Measurements from ENCODE around the gene CALML3.

Gene CALML3

DNA sequence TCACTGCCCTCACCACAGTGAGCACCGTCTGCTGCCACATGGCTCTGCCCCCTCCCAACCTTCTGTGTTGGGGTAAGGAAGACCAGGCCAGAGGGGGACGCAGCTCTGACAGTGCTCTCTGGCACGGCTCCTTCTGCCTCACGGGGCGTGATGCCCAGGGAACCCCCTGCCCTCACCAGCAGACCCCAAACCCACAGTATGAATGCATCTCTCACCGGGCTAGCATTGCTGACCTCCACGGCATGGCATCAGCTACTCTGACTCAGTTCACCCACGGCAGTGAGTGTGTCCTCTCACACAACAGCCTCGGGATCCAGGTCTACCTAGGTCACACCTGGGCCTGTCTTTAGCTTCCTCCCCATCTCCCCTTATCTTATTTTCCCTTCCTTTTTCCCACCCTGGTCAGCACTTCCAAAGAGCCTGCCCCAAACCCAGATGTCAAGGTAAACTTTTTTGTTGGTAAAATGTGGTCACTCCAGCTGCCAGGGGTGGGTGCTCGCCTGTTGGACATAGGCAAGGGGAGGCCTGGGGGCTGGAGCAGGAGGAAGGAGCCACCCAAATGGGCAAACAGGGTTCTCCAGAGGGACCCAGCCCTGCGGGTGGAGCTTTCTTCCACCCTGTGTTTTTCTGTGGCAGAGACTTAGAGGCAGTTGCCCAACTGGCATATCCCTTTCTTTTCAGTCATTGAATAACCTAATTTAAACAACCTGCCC is 4.4 kb downstream of the CALML3 start:
- no peak for DNase-seq

DNA sequence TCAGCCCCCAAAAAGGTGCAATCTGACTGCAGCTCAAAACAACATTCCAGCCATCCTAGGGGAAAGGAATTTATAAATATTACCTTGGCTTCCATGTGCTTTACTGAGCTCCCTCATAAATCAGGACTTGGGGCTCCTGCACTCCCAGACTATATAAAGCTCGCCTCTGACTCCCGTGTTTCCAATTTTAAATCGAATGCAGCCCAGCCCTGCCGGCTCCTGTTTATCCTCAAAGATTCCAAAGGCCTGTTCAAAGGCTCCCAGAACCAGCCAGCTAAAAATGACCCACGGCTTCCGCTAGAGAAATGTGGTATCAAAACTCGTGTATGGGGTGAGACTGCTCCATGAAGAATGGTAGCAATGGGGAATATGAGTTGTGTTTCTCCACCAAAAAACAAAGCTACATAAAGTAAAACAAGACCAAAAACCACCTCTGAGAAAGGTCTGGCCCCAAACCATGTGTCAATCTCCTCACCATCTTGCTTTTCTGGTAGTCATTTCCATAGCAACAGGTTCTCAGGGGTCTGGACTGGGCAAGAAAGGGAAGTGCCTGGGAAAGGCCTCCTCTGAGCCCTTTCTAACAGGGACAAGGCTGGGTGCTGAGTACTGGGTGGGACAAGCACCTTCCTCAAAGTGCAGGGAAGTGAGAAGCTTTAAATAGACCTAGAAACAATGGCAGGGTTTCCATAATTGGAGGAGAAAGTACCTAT is 5.1 kb downstream of the CALML3 start:
- DNase-seq, result no peak

DNA sequence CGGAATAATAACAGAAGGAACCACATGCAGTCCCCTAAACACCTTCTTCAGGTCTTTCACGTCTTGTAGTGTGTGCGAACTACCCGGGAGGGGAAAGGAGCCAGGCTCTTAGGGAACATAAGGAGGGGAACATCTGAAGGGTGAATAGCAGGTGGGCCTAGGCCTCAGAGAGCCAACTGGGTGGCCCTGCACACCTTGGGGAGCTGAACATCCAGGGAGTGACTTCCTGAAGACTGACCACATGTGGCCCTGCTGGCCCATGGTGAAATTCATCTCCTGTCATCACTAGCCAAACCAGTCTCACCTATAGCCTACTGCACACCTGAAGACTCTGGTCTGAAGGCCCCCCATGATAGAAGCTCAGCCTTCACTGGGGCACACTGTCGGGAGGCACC is 5.6 kb downstream of the CALML3 start:
- DNase-seq, result no peak

DNA sequence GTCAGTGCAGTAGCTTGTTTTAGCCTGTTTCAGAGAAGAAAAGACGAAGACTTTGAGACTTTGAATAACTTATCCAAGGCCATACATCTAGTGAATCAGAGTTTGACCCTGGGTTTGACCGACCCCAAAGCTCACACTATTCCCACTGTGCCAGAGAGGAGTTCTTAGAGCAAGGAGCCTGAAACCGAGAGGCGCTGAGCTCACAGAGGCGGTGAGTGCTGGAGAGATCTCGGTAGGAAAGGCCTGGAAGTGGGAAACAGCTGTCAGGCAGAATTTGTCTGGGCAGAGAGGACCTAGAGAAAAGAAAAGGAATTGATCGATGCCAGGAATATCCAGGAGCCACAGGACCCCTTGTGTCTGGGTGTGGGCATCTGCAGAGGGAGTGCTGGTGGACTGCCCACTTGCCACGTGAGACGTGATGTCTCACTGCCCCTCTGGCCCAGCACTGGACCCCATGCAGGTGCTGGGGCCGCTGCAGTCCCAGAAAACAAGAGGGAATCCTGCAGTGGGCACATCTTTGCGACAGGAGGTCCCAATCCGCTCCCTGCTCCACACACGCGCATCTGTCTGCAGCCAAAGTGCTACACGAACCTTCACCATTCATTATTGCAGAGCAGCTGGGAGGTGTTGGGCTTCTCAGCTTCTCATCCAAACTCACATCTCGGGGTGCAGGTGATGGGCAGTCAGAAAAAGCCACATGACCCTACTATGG is 6.2 kb downstream of the CALML3 start:
- DNase-seq, result no peak

DNA sequence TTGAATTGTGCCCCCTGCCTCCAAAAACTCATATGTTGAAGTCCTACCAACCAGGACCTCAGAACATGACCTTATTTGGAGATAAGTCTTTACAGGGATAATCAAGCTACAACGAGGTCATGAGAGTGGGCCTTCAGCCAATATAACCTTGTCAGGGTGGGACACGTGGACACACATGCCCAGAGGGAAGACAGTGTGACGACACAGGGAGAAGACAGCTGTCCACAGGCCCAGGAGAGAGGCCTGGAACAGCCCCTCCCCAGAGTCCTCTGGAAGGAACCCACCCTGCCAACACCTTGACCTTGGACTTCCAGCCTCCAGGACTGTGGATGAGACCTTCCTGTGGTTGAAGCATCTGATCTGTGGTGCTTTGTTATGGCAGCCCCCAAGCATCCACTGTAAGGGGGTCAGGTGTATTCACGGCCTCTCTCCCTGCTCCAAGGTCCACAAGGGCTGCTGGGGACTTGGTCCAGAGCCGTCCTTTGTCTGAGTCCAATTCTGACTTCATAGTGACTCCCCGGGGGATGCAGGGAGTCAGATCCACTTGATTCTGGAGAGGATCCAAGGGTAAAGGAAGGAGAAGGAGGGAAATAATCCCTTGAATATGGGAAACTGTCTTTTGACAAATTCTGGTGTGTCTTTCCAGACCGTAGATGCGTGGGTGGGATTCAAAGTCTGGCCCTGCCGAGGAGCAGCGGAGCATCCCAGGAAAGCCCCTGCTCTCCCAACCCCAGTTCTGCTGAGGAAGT is 7.0 kb downstream of the CALML3 start:
- DNase-seq, result no peak

DNA sequence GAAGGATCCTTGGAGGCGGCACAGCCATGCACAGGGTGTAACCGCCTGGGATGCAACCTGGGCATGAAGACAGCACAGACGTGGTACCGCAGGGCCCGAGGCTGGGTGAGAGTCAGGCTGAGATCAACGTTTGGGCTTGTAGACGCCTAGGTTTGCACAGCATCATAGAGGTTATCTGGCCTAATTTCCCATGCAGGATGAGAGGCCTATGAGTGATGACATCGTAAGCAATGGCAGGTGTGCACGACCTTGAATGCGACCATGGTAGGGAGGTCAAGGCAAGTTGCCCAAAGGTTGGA is 7.5 kb downstream of the CALML3 start:
- DNase-seq, result no peak

DNA sequence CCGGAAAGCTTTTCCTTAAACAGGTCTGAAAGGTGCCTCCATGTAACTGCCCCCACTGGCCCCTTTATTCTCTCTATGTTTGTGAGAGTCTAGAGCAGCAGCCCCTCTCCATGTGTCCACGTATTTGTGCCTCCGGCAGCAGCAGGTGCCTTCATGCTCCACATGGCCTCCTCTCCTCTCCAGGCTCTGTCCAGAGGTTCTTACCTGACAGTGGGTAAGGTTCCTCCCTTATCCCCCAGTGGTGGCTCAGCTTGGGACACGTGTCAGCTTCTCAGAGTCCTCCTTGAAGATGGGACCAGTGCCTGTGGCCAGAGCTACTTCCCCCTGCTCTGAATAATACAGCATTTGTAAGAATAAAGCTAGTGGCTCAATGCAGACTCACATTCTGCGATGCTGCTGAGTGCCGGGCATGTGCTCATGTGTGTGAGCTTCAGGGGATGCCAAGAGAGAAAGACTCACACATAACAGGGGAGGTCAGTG is 7.9 kb downstream of the CALML3 start:
- DNase-seq, result no peak

DNA sequence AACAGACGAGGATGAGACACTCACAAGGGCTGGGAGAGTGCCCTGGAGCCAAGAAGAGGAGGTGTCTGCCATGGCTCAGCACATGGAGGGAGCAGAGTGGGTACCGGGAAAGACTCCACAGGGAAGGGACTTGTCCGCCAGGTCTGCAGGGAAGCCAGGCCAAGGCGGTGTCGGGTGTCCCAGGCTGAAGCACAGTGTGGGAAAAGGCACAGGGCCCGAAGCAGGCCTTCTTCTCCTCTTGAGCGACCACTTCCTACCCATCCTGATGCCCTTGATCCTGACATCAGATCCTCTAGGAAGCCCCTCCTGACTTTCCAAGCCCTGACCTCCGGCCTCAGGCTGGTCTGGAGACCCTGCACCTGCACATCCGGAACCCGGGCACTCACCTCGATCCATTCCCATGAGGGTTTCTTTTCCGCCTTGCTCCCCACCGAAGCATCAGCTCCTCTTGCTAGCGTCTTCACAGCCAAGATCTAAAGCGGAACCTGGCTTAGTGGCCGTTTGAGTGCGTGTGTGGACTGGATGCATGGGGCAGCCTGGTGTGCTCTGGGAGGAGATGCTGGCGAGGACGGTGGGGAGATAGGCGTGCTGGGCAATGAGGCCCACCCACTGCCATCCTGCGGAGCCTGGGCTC is 8.5 kb downstream of the CALML3 start:
- no peak for DNase-seq

DNA sequence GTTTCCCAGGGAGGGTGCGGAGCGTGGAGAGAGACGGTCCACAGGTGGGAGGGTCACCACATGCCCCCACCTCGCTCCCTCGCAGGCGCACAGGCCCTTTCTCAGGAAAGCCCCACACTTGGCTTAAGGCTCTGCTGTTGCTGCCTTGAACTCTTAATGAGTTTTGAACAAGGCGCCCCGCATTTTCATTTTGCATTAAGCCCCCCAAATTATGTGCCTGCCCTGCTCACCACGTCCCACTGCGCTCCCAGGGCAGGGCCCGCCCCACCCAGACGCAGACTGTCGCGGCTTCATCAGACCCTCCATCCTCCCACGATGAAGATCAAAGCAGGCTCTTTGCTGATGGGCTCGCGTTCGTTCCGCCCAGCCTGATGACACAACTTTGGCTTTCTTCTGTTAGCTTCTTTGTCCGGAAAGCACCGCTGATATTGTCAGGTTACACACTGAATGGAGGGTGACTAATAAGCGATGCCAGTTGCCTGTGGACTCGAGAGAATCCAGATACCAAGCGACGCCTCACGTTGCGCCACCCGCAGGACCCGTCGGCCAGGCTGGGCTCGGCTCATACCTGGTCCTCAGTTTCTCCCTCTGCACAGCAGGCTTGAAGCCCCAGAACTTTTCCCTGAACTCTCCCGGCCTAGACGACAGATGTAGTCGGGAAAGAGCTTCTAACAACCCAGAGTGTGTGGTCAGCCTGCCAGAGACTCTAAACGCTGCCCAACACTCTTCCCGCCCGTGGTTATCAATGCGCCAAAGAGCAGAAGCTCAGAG is 9.5 kb downstream of the CALML3 start:
- no peak for DNase-seq

DNA sequence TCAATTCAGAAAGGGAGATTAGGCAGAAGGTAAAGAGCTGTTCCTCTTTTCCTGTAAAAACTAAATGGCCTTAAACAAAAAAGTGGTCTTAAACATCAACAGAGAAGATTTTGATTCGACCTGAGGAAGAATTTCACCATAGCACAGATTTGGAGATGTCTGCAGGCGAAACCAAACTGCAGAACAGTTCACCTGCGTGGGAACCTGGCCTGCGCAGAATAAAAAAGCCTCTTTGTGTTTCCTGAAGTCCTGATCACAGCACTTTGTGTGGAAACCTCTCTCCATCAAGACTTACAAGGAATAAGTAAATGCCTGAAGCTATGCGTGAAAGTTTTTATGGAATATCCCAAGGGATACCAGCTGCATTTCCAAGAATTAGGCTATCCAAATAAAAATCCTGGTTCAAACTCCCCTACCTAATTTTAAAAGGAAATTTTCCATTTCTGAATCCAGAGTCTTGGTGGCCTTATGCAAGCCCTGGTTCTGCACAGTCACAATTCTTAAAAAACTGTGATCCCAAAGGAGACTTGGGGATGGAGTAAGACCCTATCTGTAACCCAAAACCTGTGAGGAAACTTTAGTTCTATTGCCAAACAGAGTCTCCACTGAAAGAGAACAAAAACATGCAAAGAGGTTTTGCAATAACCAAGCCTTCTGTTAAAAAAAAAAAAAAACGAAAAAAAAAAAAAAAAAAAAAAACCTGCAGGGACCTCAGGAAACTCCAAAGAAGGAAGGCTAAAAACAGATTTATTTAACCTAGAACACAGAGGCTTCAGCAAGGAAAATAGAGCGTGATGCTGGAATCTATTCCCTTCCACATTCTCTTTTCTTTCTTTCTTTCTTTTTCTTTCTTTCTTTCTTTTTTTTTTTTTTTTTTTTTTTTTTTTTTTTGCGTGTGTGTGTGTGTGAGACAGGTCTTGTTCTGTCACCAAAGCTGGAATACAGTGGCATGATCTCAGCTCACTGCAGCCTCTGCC is 10.4 kb downstream of the CALML3 start:
- DNase-seq, result no peak

DNA sequence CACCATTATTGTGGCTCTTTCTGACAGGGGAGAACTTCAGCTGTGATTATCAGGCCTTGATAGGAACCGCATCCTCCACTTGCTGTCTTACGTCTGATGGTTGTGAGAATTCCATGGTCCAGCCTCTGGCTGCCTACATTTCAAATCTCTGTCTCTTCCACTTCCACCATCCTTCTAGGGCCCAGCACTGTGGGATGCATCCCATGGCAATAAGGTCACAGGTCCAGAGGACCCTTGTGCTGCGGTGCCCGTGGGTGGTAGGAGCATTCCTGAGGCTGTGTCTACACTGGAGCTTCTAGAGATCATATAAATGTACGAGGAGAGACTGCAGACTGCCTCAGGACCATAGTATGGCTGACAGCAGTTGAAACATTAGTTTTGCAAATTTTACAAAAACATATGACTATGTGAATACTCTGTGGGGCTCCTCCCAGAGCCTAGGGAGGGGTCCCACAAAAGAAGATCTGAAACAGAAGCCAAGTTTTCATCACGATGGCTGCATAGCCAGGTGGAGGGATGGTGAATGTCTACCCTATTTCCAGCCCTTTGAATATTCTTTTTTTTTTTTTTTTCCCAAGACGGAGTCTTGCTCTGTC is 11.8 kb downstream of the CALML3 start:
- DNase-seq, result no peak

DNA sequence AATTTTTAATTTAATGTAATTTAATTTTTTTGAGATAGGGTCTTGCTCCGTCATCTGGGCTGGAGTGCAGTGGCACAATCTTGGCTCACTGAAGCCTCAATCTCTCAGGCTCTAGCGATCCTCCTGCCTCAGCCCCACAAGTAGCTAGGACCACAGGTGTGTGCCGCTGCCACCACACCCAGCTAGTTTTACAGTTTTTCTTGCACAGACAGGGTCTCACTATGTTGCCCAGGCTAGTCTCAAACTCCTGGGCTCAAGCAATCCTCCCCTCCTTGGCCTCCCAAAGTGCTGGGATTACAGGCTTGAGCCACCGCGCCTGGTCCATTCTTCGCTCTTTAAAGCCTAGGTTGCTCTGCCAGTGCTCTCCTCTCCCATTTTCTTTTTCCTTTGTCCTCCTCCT is 12.9 kb downstream of the CALML3 start:
- DNase-seq, result no peak

DNA sequence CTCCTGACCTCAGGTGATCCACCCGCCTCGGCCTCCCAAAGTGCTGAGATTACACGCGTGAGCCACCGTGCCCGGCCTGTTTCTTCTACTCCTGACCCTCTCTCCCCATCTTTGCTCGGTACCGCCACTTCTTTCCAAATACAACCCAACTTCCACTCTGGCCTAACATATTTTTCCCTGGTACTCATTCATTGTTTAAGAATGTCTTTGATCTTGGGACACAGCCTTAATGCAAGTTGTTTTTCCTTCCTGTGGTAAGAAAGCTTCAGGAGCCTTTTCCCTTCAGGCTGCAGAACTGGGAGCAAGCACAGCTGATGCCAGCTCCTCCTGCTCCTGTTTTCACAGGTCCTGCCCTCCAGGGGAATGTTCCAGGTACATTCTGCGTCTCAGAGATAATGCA is 13.7 kb downstream of the CALML3 start:
- no peak for DNase-seq

DNA sequence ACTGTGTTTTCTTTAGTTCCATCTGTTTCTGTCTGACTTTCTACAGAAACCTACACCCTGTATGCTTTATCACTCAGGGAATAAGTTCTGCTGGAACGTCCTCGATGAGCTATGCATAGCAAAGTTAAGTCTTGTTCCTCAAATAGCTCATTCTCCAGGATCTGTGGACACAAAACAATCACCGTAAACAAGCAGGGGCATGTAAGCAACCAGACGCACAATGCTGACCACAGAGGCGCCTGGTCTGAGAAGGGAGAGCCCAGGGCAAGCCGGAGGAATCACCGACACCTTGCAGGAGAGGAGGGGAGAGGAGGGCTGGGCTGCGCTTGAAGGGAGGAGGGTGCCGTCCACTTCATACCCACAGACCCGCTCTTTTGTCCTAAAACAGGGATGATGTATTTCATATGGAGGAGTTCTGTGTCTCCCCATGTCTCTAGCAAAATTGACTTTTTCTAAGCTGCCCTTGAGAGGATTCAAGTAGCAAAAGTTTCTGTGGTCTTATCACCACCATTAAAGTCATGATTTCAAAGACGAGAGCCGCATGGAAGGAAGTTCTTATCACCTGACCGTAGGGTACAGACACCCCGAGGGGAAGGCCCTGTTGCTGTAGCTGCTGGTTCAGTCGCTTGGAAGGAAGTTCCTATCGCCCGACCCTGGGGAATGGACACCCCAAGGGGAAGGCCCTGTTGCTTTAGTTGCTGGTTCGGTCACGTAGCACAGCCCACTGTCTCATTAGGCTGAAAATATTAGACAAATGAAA is 14.3 kb downstream of the CALML3 start:
- DNase-seq, result no peak

DNA sequence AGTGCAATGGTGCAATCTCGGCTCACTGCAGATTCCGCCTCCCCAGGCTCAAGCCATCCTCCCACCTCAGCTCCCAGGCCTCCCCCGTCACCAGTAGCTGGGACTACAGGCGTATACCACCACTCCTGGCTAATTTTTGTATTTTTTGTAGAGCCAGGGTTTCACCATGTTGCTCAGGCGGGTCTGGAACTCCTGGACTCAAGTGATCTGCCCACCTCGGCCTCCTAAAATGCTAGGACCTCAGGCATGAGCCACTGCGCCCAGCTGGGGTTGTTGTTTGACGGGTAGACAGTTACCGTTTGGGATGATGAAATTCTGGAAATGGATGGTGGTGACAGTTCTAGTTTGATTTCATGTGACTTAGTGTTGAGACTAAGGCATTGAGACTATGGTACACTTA is 15.3 kb downstream of the CALML3 start:
- no peak for DNase-seq

DNA sequence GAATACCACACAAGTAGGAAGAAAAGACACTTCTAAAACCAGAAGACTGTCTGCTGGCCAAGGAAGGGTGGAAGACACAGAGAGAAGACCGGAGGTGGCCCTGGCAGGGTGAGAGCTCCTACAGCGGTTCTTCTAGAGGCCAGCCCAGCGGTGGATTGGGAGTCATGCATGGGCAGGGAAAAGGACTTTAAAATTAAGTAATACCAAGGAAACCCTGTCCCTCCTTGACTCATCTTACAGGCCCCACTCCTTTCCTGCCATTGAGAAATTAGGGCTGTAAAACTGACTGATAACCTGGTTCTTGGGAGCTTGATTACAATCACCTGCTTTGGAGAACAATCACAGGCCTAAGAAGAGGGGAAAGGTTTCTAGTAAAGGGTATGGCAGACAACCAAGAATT is 16.1 kb downstream of the CALML3 start:
- DNase-seq, result no peak

DNA sequence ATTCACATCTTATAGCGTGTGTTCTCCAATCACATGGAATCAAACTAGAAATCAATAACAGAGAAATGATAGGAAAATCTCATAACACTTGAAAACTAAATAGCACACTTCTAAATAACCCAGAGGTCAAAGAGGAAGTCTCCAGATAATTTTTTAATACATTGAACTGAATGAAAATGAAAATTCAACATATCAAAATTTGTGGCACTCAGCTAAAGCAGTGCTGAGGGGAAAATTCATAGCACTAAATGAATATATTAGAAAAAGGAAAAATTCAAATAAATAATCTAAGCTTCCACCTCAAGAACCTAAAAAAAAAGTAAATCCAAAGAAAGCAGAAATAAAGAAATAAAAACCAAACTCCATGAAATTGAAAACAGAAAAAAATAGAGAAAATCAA is 17.3 kb downstream of the CALML3 start:
- DNase-seq, result no peak

DNA sequence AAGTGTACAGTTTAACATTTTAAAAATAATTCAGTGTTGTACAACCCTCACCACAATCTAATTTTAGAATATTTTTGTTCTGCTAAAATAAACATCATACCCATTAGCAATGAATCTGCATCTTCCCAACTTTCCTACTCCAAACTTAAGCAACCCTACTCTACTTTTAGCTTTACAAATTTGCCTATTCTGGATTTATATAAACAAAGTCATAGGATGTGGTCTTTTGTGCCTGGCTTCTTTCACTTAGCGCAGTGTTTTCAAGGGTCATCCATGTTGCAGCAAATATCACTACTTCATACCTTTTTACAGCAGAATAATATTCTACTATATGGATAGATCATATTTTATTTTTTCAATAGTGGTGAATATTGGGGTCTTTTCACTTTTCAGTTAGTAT is 18.9 kb downstream of the CALML3 start:
- no peak for DNase-seq

DNA sequence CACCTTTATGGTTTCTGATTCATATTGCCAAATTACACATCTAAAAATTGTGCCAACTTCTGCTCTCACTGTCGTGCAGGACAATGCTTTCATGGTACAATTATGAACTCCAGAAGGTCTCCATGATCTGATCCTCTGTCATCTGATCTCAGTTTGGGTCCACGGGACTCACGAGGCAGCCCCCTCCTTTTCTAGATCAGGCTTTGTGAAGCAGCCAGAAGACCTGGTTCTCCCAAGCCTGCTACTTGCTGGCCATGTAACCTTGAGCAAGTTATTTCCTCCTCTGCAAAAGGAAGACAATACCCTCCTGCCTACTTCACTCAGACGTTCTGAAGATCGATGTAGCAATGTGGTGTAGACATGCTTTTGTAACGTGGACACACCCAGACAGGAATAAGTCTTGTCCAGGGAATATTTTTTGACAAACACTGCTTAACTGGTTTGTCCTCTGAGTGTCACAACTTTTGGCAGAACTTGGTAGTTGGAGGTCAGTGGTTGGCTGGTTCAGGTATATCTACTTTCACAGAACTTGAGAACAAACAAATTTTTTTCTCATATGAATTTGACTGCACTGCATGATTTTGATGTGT is 19.6 kb downstream of the CALML3 start:
- no peak for DNase-seq
